Bronchus fibroblast of lung (primary cell): ENCODE data around the gene GOLT1B. TPM values are rescaled to one million over a fixed set of nuclear protein-coding genes. Genes with fewer than 3 reads are reported as not detected.

ENCODE experiments used
- total RNA-seq: library from RNA; depleted of rRNA; stranded (reverse); fragments of >200 nt; gene quantifications from 2 replicates; pipeline ENCODE4 v1.2.3, GENCODE V29; 2015

GOLT1B gene
- total RNA-seq: 38.8 and 51.1 TPM in 2 replicates

DNA sequence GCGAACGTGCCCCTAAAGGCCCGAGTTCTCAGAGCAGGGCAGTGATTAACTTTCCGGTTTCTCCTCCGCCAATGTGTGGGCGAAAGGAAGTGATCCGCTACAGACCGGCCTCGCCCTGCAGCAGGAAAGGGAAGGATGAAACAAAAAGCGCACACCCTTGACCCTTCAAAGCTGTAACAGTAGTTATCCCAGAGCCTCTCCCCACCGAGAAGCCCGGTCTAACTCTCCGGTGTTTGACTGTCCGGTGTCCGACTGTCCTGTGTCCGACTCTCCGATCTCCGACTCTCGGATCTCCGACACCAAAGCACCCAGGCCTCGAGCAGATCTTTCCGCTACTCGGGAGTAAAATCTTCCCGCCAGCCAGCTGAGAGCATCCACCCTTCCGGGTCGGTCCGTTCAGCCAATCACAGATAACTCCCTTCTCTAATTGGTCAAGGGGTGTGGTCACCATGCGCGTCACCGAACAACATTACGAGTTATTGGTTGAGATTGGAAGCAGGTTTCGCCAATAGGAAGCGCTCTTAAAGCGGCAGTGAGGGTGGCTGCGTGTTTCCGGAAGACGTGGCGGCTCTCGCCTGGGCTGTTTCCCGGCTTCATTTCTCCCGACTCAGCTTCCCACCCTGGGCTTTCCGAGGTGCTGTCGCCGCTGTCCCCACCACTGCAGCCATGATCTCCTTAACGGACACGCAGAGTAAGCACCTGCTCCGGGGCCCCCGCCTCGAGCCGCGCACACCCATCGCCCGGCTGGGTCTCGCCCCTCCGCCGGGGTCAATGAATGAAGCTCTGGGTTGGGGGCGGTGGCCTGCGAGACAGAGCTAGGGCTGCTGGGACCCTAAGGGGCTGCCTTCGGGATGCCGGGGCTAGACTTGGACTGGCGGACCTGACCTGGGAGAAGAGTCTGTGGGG lies at the start of gene GOLT1B, which contains the start of gene RECQL:
GOLT1B (plus strand) TSS at position 532 of the 906 bp plus-strand sequence; CDS start at position 667, 135 bp downstream.
RECQL (minus strand) TSS at position 378 of the 906 bp plus-strand sequence. CDS start 2,065 bp downstream, outside the sequence.

DNA sequence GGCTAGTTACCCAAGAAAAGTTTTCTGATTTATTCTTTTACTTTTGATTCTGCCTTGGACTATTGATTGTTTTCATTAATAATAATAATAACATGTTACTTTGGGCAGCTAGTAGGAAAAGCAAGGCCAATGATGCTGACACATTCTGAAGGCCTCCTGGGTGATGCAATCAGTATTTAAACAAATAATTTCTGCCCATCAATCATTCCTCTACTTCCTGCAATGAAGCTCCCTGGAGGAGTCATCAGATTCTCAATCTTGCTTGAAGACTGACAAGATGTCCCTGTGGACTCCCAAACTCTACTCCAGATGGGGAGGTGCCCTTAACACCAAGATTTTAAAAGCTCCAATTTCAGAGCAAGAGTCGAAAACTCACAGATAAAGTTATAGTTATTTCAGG lies 24.5 kb downstream of the GOLT1B start, which contains the start of gene SPX:
SPX (plus strand) TSS at position 244 of the 400 bp plus-strand sequence. CDS start 177 bp downstream, outside the sequence.

Other genes with a start within 250 kb of the GOLT1B start
- not detected in 2 replicates for gene SLCO1A2, start 166.9 kb upstream of the GOLT1B start, total RNA-seq
- not detected in 2 replicates for gene IAPP, start 128.9 kb upstream of the GOLT1B start, total RNA-seq
- 10.4 and 14.5 TPM in 2 replicates for gene PYROXD1, start 64.1 kb upstream of the GOLT1B start, total RNA-seq
- gene RECQL, start 154 bp upstream of the GOLT1B start, total RNA-seq: 69.6 and 81.7 TPM in 2 replicates
- gene SPX, start 24.5 kb downstream of the GOLT1B start, total RNA-seq: 1.2 TPM in 2 replicates
- gene GYS2, start 103.1 kb downstream of the GOLT1B start, total RNA-seq: not detected in 2 replicates
- gene LDHB, start 156.1 kb downstream of the GOLT1B start, total RNA-seq: 713 and 802 TPM in 2 replicates